Right lung (tissue), 5 donors: ENCODE results near the gene ZNF334. TPM values are rescaled to one million over a fixed set of nuclear protein-coding genes. Genes with fewer than 3 reads are reported as not detected.

Source experiments
- DNase-seq, 2 donors: peaks; one replicate each; pipeline ENCODE4 v3.0.0-alpha.2; 2013
- polyA plus RNA-seq, 5 donors: library from polyadenylated mRNA; unstranded; fragments of 120-200 nt; gene quantifications; one replicate each; pipeline versions ENCODE4 v1.2.1 to v1.2.3, GENCODE V29; 2013; ENCODE audit warnings: inconsistent platforms in 1 of 5, low replicate concordance in 1 of 5; ENCODE audit not compliant: insufficient read length in 5 of 5, insufficient read depth in 1 of 5

ZNF334 gene
- polyA plus RNA-seq, 5 donors, result 24.5 to 52.5 (median 43.4) TPM

- DNase-seq, result no peak
Observed at GRCh38 chr20:46491354-46491753, 22.0 kb downstream of the ZNF334 start.

GRCh38 chr20:46488451-46488850 is 24.9 kb downstream of the ZNF334 start:
- peak; percentile 31 to 40 for DNase-seq

- DNase-seq, result no peak
Observed at GRCh38 chr20:46487628-46488027, 25.7 kb downstream of the ZNF334 start.

GRCh38 chr20:46485431-46485830 is 27.9 kb downstream of the ZNF334 start:
- DNase-seq, result no peak

GRCh38 chr20:46484954-46485353 is 28.4 kb downstream of the ZNF334 start:
- DNase-seq, result no peak

GRCh38 chr20:46483879-46484278 is 29.5 kb downstream of the ZNF334 start:
- no peak for DNase-seq

GRCh38 chr20:46482864-46483263 is 30.5 kb downstream of the ZNF334 start:
- no peak for DNase-seq

- DNase-seq, result no peak
Observed at GRCh38 chr20:46477640-46478039, 35.7 kb downstream of the ZNF334 start.

- DNase-seq, result no peak
Observed at GRCh38 chr20:46477225-46477624, 36.1 kb downstream of the ZNF334 start.

- no peak for DNase-seq
Observed at GRCh38 chr20:46468508-46468907, 44.9 kb downstream of the ZNF334 start.

- no peak for DNase-seq
Observed at GRCh38 chr20:46464451-46464850, 48.9 kb downstream of the ZNF334 start.

- no peak for DNase-seq
Observed at GRCh38 chr20:46463852-46464251, 49.5 kb downstream of the ZNF334 start.

GRCh38 chr20:46461808-46462207 is 51.6 kb downstream of the ZNF334 start:
- DNase-seq, result no peak

- peak in 1 of 2 donors; percentile 31 for DNase-seq
Observed at GRCh38 chr20:46458866-46459750, 54.3 kb downstream of the ZNF334 start.

GRCh38 chr20:46456255-46457028 is 56.9 kb downstream of the ZNF334 start:
- DNase-seq, result no peak

GRCh38 chr20:46455729-46456128 is 57.6 kb downstream of the ZNF334 start:
- no peak for DNase-seq

Other genes with a start within 250 kb of the ZNF334 start
- gene CDH22, start 205.1 kb downstream of the ZNF334 start, polyA plus RNA-seq, result under 1 TPM; 0.04 to 0.12 (median 0.06) TPM
- 10 to 100 TPM; 56.3 to 66.9 (median 63.6) TPM for gene ELMO2, start 106.9 kb downstream of the ZNF334 start, polyA plus RNA-seq
- gene OCSTAMP, start 37.1 kb upstream of the ZNF334 start, polyA plus RNA-seq, result not detected
- gene SLC13A3, start 137.9 kb upstream of the ZNF334 start, polyA plus RNA-seq, result 10 to 100 TPM in 2 of 5 donors, 1 to 10 TPM in 3; 6.2 to 11.2 (median 7.8) TPM
- 10 to 100 TPM; 13.4 to 17.2 (median 15.1) TPM for gene TP53RK, start 175.9 kb upstream of the ZNF334 start, polyA plus RNA-seq
- gene SLC2A10, start 196.1 kb upstream of the ZNF334 start, polyA plus RNA-seq, result 10 to 100 TPM; 18.2 to 24.0 (median 20.5) TPM